GM18858 (cell line): Measurements from ENCODE around the gene SUSD1.

ENCODE experiments used
- ATAC-seq: cut with Tn5 transposase; IDR thresholded peaks from one replicate; pipeline ENCODE4 v1.9.1; 2021; ENCODE audit not compliant: unreplicated experiment

The SUSD1 gene

GRCh38 chr9:112044881-112045280 is 130.2 kb downstream of the SUSD1 start:
- no peak for ATAC-seq

GRCh38 chr9:112044186-112044585 is 130.9 kb downstream of the SUSD1 start:
- ATAC-seq: no peak

- ATAC-seq: no peak
Observed at GRCh38 chr9:112043423-112043822, 131.7 kb downstream of the SUSD1 start.

GRCh38 chr9:112042769-112043168 is 132.3 kb downstream of the SUSD1 start:
- no peak for ATAC-seq

GRCh38 chr9:112042244-112042638 is 132.9 kb downstream of the SUSD1 start:
- ATAC-seq: no peak

- no peak for ATAC-seq
Observed at GRCh38 chr9:112041536-112042243, 133.4 kb downstream of the SUSD1 start.

- ATAC-seq: no peak
Observed at GRCh38 chr9:112041199-112041535, 133.9 kb downstream of the SUSD1 start.

- peak; percentile 10 for ATAC-seq
Observed at GRCh38 chr9:112038017-112038408, 137.1 kb downstream of the SUSD1 start.

- ATAC-seq: peak; percentile 41
Observed at GRCh38 chr9:112037281-112038016, 137.6 kb downstream of the SUSD1 start.

- ATAC-seq: no peak
Observed at GRCh38 chr9:112035166-112035826, 139.8 kb downstream of the SUSD1 start.

GRCh38 chr9:112034216-112034611 is 140.9 kb downstream of the SUSD1 start:
- no peak for ATAC-seq

- no peak for ATAC-seq
Observed at GRCh38 chr9:112033237-112034215, 141.6 kb downstream of the SUSD1 start.

GRCh38 chr9:112032743-112033142 is 142.4 kb downstream of the SUSD1 start:
- ATAC-seq: no peak

- ATAC-seq: peak; percentile 41
Observed at GRCh38 chr9:112032009-112032408, 143.1 kb downstream of the SUSD1 start.

GRCh38 chr9:112031400-112031799 is 143.7 kb downstream of the SUSD1 start:
- ATAC-seq: no peak

- no peak for ATAC-seq
Observed at GRCh38 chr9:112029921-112030444, 145.1 kb downstream of the SUSD1 start.

GRCh38 chr9:112028242-112029221 is 146.6 kb downstream of the SUSD1 start:
- peak; percentile 40 for ATAC-seq

GRCh38 chr9:112025850-112026249 is 149.2 kb downstream of the SUSD1 start:
- no peak for ATAC-seq

GRCh38 chr9:112021742-112022141 is 153.4 kb downstream of the SUSD1 start:
- ATAC-seq: no peak
